Fibroblast of peridontal ligament (primary cell): ENCODE results near the gene FGFBP3.

Experiments used
- DNase-seq: peaks from one replicate; pipeline ENCODE4 v3.0.0-alpha.2; 2010; ENCODE audit errors: extremely low read depth

FGFBP3 gene

DNA sequence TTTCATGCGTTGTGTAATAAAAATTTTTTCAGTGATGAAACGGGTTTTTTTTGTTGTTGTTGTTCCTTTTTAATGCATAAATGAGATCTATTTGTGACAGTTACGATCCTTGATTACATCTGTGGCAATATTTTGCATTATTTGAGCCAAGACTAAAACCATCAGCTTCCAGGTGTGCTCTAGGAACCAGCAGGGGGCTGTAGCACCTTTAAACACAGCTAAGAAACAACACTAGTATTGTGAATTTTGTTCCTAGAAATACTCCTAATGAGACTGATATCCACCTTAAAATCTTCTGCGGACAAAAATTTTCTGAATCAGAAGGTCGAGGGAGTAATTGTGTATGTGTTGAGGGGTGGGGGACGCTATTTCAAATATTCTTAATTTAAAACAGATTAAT is 52.6 kb downstream of the FGFBP3 start:
- peak; percentile 9 for DNase-seq
